Measurements from ENCODE around the gene ORM1. TPM values are rescaled to one million over a fixed set of nuclear protein-coding genes. Genes with fewer than 3 reads are reported as not detected.

The ORM1 gene
- total and polyA plus RNA-seq, 4 donors, result 1,297 to 69,591 (median 37,095) TPM

DNA sequence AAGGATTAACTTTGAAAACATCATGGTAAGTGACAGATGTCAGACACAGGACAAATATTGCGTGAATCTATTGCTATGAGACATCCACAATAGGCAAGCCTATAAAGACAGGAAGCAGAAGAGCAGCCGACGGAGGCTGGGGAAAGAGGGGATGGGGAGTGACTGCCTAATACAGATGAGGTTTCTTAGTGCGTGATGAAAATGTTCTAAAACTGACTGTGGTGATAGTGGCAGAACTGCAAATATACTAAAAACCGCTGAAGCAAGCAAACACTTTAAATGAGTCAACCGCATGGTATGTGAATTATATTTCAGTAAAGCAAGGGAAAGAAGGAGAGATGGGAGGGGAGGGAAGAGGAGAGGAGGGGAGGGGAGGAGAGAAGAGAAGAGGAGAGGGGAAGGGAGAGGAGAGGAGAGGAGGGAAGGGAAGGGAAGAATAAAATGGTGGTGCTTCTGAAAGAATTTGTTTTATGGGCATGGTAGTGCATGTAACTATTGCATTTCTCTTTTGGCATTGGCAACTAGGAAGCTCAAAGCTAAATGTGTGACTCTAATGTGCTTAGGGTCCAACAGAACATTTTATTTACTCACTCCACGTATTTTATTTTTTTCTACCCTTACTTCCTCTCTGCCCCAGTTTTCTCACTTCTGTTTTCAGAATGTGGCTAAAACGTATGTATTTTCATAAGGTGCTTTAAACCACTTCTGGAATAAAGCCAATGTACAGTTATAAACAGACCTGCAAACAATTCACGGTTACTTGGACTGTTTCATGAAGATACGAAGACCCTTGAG is 43.6 kb downstream of the ORM1 start:
- Histone ChIP-seq H3K9ac (ENCODE audit: low read depth in 1 of 2, low read length in 2 of 2) (peak overlapping the region in 1 of 2 donors; percentile 26), H3K27me3 (ENCODE audit: control insufficient read depth in 4 of 4, insufficient read depth in 4 of 4, low read length in 3 of 4) (no peaks in the 10 kb centered on the region), H3K27ac (ENCODE audit: low read depth in 1 of 2, low read length in 2 of 2) (peak overlapping the region; percentile 62 to 65), H3K36me3 (ENCODE audit: control insufficient read depth in 4 of 4, insufficient read depth in 3 of 4, low read depth in 1 of 4, low read length in 3 of 4) (peaks cover 7 to 25% (median 18%) of the 10 kb centered on the region in 4 donors), H3K9me3 (ENCODE audit: control insufficient read depth in 4 of 4, low read length in 3 of 4) (no peaks in the 10 kb centered on the region), H3K4me1 (ENCODE audit: control insufficient read depth in 4 of 4, insufficient read depth in 4 of 4, low read length in 3 of 4) (peaks cover 3 to 34% (median 31%) of the 10 kb centered on the region in 4 donors), H3K4me3 (ENCODE audit: low read depth in 1 of 3, low read length in 3 of 3) (no peak overlapping the region)
- no peak for TF ChIP-seq EGR1 (IDR thresholded peaks at IDR 0.05; ENCODE audit: low read depth in 2 of 2)
- TF ChIP-seq RAD21 (IDR thresholded peaks at IDR 0.05), result no peak
- DNase-seq (ENCODE audit: low spot score), result no peak
- 56% methylated on average over 10 of the region's 10 CpGs for WGBS

DNA sequence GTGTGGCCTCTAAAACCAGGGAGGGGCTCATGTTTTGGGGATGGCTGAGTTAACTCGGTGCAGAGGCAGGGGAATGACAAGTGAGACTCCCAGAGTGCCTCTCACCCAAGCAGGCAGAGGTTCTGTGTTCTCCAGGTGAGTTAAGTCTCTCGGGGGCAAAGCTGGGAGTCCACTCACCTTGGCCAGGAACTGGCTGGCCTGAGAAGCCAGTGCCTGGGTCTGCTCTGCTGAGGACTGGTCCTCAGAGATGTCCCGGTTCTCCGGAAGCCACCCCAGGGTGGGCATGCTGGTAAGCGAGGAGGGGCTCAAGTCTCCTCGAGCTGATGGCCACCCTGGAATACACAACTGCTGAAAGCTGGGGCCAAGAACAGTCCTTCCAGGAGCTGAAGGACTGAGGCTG is 44.5 kb downstream of the ORM1 start:
- no peaks in the 10 kb centered on the region for H3K27me3 ChIP-seq (ENCODE audit: control insufficient read depth in 4 of 4, insufficient read depth in 4 of 4, low read length in 3 of 4)
- TF ChIP-seq SP1 (IDR thresholded peaks at IDR 0.05) (no peak), HNF4A (conservative IDR thresholded peaks at IDR 0.05) (no peak), HNF4G (IDR thresholded peaks at IDR 0.05) (no peak), FOXA1 (IDR thresholded peaks at IDR 0.05) (no peak), GABPA (IDR thresholded peaks at IDR 0.05 in 1 of 2, conservative IDR thresholded peaks at IDR 0.05 in 1 of 2) (no peak), JUND (IDR thresholded peaks at IDR 0.05) (no peak)
- TF ChIP-seq, protein P1, sequence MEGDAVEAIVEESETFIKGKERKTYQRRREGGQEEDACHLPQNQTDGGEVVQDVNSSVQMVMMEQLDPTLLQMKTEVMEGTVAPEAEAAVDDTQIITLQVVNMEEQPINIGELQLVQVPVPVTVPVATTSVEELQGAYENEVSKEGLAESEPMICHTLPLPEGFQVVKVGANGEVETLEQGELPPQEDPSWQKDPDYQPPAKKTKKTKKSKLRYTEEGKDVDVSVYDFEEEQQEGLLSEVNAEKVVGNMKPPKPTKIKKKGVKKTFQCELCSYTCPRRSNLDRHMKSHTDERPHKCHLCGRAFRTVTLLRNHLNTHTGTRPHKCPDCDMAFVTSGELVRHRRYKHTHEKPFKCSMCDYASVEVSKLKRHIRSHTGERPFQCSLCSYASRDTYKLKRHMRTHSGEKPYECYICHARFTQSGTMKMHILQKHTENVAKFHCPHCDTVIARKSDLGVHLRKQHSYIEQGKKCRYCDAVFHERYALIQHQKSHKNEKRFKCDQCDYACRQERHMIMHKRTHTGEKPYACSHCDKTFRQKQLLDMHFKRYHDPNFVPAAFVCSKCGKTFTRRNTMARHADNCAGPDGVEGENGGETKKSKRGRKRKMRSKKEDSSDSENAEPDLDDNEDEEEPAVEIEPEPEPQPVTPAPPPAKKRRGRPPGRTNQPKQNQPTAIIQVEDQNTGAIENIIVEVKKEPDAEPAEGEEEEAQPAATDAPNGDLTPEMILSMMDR (IDR thresholded peaks at IDR 0.05; ENCODE audit: low read depth, low read length, missing input control), result no peak
- TF ChIP-seq, protein P2, sequence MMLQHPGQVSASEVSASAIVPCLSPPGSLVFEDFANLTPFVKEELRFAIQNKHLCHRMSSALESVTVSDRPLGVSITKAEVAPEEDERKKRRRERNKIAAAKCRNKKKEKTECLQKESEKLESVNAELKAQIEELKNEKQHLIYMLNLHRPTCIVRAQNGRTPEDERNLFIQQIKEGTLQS (IDR thresholded peaks at IDR 0.05), result no peak
- TF ChIP-seq, protein P3, sequence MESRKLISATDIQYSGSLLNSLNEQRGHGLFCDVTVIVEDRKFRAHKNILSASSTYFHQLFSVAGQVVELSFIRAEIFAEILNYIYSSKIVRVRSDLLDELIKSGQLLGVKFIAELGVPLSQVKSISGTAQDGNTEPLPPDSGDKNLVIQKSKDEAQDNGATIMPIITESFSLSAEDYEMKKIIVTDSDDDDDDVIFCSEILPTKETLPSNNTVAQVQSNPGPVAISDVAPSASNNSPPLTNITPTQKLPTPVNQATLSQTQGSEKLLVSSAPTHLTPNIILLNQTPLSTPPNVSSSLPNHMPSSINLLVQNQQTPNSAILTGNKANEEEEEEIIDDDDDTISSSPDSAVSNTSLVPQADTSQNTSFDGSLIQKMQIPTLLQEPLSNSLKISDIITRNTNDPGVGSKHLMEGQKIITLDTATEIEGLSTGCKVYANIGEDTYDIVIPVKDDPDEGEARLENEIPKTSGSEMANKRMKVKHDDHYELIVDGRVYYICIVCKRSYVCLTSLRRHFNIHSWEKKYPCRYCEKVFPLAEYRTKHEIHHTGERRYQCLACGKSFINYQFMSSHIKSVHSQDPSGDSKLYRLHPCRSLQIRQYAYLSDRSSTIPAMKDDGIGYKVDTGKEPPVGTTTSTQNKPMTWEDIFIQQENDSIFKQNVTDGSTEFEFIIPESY (IDR thresholded peaks at IDR 0.05), result no peak
- TF ChIP-seq, protein P4, sequence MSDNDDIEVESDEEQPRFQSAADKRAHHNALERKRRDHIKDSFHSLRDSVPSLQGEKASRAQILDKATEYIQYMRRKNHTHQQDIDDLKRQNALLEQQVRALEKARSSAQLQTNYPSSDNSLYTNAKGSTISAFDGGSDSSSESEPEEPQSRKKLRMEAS (IDR thresholded peaks at IDR 0.05), result no peak
- peak overlapping the region; percentile 10 to 65 for H3K27ac ChIP-seq (ENCODE audit: low read depth in 1 of 2, low read length in 2 of 2)
- H3K4me3 ChIP-seq (ENCODE audit: low read depth in 1 of 3, low read length in 3 of 3), result no peak overlapping the region
- peaks cover 6 to 19% (median 11%) of the 10 kb centered on the region in 4 donors for H3K36me3 ChIP-seq (ENCODE audit: control insufficient read depth in 4 of 4, insufficient read depth in 3 of 4, low read depth in 1 of 4, low read length in 3 of 4)
- H3K4me1 ChIP-seq (ENCODE audit: control insufficient read depth in 4 of 4, insufficient read depth in 4 of 4, low read length in 3 of 4), result peaks cover 3 to 34% (median 31%) of the 10 kb centered on the region in 4 donors
- no peak overlapping the region for H3K9ac ChIP-seq (ENCODE audit: low read depth in 1 of 2, low read length in 2 of 2)
- WGBS, result 91% methylated on average over 6 of the region's 6 CpGs
- H3K9me3 ChIP-seq (ENCODE audit: control insufficient read depth in 4 of 4, low read length in 3 of 4), result no peaks in the 10 kb centered on the region
- DNase-seq (ENCODE audit: low spot score), result no peak

All from liver (tissue), 9 donors.